Measurements from ENCODE around the gene PCDHB11. TPM values are rescaled to one million over a fixed set of nuclear protein-coding genes. Genes with fewer than 3 reads are reported as not detected.
A peak's percentile ranks its signal among the peaks of the same experiment; 100 is the strongest.
"Not testable (repeated sequence)": the region's sequence is repeated elsewhere in the genome, so short reads cannot be mapped to it uniquely, and the experiment has no call there.

Gene PCDHB11
- total RNA-seq, 5 donors from 2014 or later (not counting 1 experiment from before 2014, with no cell fraction given): not detected

DNA sequence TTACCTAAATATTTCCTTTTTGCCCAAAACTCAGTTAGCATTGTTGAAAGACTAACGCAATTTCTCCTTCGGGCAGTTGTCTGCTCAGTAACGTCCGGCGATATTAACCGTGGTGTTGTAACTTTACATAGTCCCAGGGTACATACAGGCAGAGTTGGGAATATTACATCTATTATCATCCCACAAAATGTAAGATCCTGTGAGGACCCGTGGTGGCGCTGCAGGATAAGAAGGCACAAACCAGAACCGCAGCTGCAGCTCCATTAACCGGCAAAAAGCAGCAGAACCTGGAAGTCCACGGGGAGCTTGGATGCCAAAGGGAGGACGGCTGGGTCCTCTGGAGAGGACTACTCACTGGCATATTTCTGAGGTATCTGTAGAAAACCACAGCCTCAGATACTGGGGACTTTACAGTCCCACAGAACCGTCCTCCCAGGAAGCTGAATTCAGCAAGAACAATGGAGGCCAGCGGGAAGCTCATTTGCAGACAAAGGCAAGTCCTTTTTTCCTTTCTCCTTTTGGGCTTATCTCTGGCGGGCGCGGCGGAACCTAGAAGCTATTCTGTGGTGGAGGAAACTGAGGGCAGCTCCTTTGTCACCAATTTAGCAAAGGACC lies 21.7 kb upstream of the PCDHB11 start, which contains the start of gene PCDHB8:
Gene PCDHB8 (plus strand): TSS at position 214 of the 615 bp plus-strand sequence. CDS start 245 bp downstream, at position 459.
- POLR2A ChIA-PET; H3K27ac Mint-ChIP-seq; H3K27ac ChIP-seq (ENCODE audit: low read length); H3K4me1 Mint-ChIP-seq; H3K36me3 Mint-ChIP-seq; ATAC-seq (replicated peaks in 1 of 4); H3K4me3 Mint-ChIP-seq; H3K9me3 ChIP-seq; CTCF ChIA-PET; H3K4me1 ChIP-seq (ENCODE audit: control insufficient read depth in 1 of 2, extremely low read depth in 1 of 2, insufficient read depth in 2 of 2, low read length in 2 of 2); DNase-seq; H3K4me3 ChIP-seq (ENCODE audit: control insufficient read depth in 1 of 2, extremely low read depth in 1 of 2, low read length in 1 of 2); H3K36me3 ChIP-seq (ENCODE audit: control insufficient read depth in 2 of 2, extremely low read depth in 1 of 2, insufficient read depth in 1 of 2, low read length in 1 of 2): not testable (repeated sequence)
- peaks cover 28 to 34% of the 10 kb centered on the region in 2 donors for H3K27me3 Mint-ChIP-seq
- no CpG with 5 or more reads among the region's 18 CpGs for WGBS (ENCODE audit: insufficient coverage)
- peaks cover 0 to 33% of the 10 kb centered on the region in 2 experiments for H3K27me3 ChIP-seq (replicated peaks in 1 of 2; ENCODE audit: control insufficient read depth in 2 of 2, extremely low read depth in 1 of 2, insufficient read depth in 2 of 2, low read length in 1 of 2)
- H3K9me3 Mint-ChIP-seq: peaks cover 7 to 13% (median 10%) of the 10 kb centered on the region in 3 donors

DNA sequence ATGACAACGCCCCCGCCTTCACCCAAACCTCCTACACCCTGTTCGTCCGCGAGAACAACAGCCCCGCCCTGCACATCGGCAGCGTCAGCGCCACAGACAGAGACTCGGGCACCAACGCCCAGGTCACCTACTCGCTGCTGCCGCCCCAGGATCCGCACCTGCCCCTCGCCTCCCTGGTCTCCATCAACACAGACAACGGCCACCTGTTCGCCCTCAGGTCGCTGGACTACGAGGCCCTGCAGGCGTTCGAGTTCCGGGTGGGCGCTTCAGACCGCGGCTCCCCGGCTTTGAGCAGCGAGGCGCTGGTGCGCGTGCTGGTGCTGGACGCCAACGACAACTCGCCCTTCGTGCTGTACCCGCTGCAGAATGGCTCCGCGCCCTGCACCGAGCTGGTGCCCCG lies 20.1 kb upstream of the PCDHB11 start:
- ATAC-seq (replicated peaks in 1 of 4); H3K9me3 ChIP-seq; H3K27ac Mint-ChIP-seq; H3K36me3 Mint-ChIP-seq; H3K36me3 ChIP-seq (ENCODE audit: control insufficient read depth in 2 of 2, extremely low read depth in 1 of 2, insufficient read depth in 1 of 2, low read length in 1 of 2); H3K4me3 ChIP-seq (ENCODE audit: control insufficient read depth in 1 of 2, extremely low read depth in 1 of 2, low read length in 1 of 2); POLR2A ChIA-PET; H3K4me1 Mint-ChIP-seq; H3K27ac ChIP-seq (ENCODE audit: low read length); H3K4me3 Mint-ChIP-seq; CTCF ChIA-PET; H3K4me1 ChIP-seq (ENCODE audit: control insufficient read depth in 1 of 2, extremely low read depth in 1 of 2, insufficient read depth in 2 of 2, low read length in 2 of 2); DNase-seq: not testable (repeated sequence)
- Mint-ChIP-seq H3K27me3 (peaks cover 22 to 32% of the 10 kb centered on the region in 2 donors), H3K9me3 (peaks cover 7 to 12% (median 7%) of the 10 kb centered on the region in 3 donors)
- 53% methylated on average over 9 of the region's 39 CpGs for WGBS (ENCODE audit: insufficient coverage)
- H3K27me3 ChIP-seq (replicated peaks in 1 of 2; ENCODE audit: control insufficient read depth in 2 of 2, extremely low read depth in 1 of 2, insufficient read depth in 2 of 2, low read length in 1 of 2): peaks cover 2 to 24% of the 10 kb centered on the region in 2 experiments

GRCh38 chr5:141179876-141180275 lies 19.6 kb upstream of the PCDHB11 start:
- H3K27me3 Mint-ChIP-seq: peaks cover 27 to 35% of the 10 kb centered on the region in 2 donors
- 44% methylated on average over 15 of the region's 32 CpGs for WGBS (ENCODE audit: insufficient coverage)

GRCh38 chr5:141180313-141180712 lies 19.1 kb upstream of the PCDHB11 start:
- no peak for ATAC-seq (replicated peaks in 1 of 4)
- peak overlapping the region in 1 of 2 donors; percentile 52 for H3K27ac Mint-ChIP-seq
- no peak overlapping the region for H3K4me3 Mint-ChIP-seq
- H3K36me3 Mint-ChIP-seq: peaks cover 4% of the 10 kb centered on the region
- ChIA-PET POLR2A (no interaction called here), CTCF (no interaction called here)
- DNase-seq: no peak
- H3K9me3 Mint-ChIP-seq: peaks cover 2 to 12% (median 12%) of the 10 kb centered on the region in 3 donors
- Histone ChIP-seq H3K4me1 (ENCODE audit: control insufficient read depth in 1 of 2, extremely low read depth in 1 of 2, insufficient read depth in 2 of 2, low read length in 2 of 2) (no peaks in the 10 kb centered on the region), H3K36me3 (ENCODE audit: control insufficient read depth in 2 of 2, extremely low read depth in 1 of 2, insufficient read depth in 1 of 2, low read length in 1 of 2) (no peaks in the 10 kb centered on the region), H3K27ac (ENCODE audit: low read length) (no peak overlapping the region), H3K4me3 (ENCODE audit: control insufficient read depth in 1 of 2, extremely low read depth in 1 of 2, low read length in 1 of 2) (no peak overlapping the region), H3K27me3 (replicated peaks in 1 of 2; ENCODE audit: control insufficient read depth in 2 of 2, extremely low read depth in 1 of 2, insufficient read depth in 2 of 2, low read length in 1 of 2) (peaks cover 2 to 23% of the 10 kb centered on the region in 2 experiments), H3K9me3 (no peaks in the 10 kb centered on the region)
- 71% methylated on average over 1 of the region's 1 CpG for WGBS (ENCODE audit: insufficient coverage)
- H3K4me1 Mint-ChIP-seq: peaks cover 0 to 2% (median 0%) of the 10 kb centered on the region in 3 donors
- H3K27me3 Mint-ChIP-seq: peaks cover 31 to 37% of the 10 kb centered on the region in 2 donors

More at GRCh38 chr5:141179876-141180275, 19.6 kb upstream of the PCDHB11 start:
- H3K4me3 ChIP-seq (ENCODE audit: control insufficient read depth in 1 of 2, extremely low read depth in 1 of 2, low read length in 1 of 2); H3K4me1 Mint-ChIP-seq; H3K4me1 ChIP-seq (ENCODE audit: control insufficient read depth in 1 of 2, extremely low read depth in 1 of 2, insufficient read depth in 2 of 2, low read length in 2 of 2); POLR2A ChIA-PET; CTCF ChIA-PET; DNase-seq; H3K27ac ChIP-seq (ENCODE audit: low read length); ATAC-seq (replicated peaks in 1 of 4); H3K36me3 Mint-ChIP-seq; H3K4me3 Mint-ChIP-seq; H3K9me3 ChIP-seq; H3K36me3 ChIP-seq (ENCODE audit: control insufficient read depth in 2 of 2, extremely low read depth in 1 of 2, insufficient read depth in 1 of 2, low read length in 1 of 2): not testable (repeated sequence)
- H3K9me3 Mint-ChIP-seq: peaks cover 5 to 12% (median 8%) of the 10 kb centered on the region in 3 donors
- H3K27me3 ChIP-seq (replicated peaks in 1 of 2; ENCODE audit: control insufficient read depth in 2 of 2, extremely low read depth in 1 of 2, insufficient read depth in 2 of 2, low read length in 1 of 2): peaks cover 2 to 24% of the 10 kb centered on the region in 2 experiments
- H3K27ac Mint-ChIP-seq: peak overlapping the region in 1 of 2 donors; percentile 52

DNA sequence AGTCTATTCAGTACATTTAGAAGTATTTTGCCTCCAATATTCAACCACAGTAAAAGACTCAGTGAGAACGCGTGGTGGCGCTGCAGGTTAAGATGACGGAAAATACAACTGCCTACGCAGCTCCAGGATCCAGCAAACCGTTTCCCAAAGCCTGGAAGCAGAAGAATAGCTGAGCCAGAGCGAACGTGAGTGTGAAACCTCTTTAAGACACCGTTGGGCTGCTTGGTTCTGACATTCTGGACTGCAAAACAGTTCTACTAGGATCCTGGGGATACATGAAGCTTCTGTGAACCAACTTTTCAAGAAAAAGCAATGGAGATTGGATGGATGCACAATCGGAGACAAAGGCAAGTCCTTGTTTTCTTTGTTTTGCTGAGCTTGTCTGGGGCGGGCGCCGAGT lies 17.2 kb upstream of the PCDHB11 start, which contains the start of gene PCDHB16:
Gene PCDHB16 (plus strand): TSS at position 140 of the 400 bp plus-strand sequence. CDS start 173 bp downstream, at position 313.
- no peaks in the 10 kb centered on the region for H3K9me3 ChIP-seq
- DNase-seq (peak in 1 of 35 experiments; percentile 7), ATAC-seq (replicated peaks in 1 of 4) (no peak)
- no peak within 1 kb of the TSS for H3K4me3 ChIP-seq (ENCODE audit: control insufficient read depth in 1 of 2, extremely low read depth in 1 of 2, low read length in 1 of 2)
- Mint-ChIP-seq H3K27ac (peak within 1 kb of the TSS in 1 of 2 donors; percentile 4), H3K4me1 (peaks cover 4 to 11% (median 7%) of the 10 kb centered on the region in 3 donors), H3K27me3 (peaks cover 45 to 50% of the 10 kb centered on the region in 2 donors), H3K4me3 (no peak within 1 kb of the TSS), H3K9me3 (peaks cover 6 to 15% (median 12%) of the 10 kb centered on the region in 3 donors), H3K36me3 (peaks cover 4% of the 10 kb centered on the region)
- CTCF ChIA-PET: interaction anchor here in 1 of 2 donors (0.8 kb wide), 1 partner anchor 382 kb away, joined by 3 read pairs; no protein-coding TSS in a partner anchor
- POLR2A ChIA-PET: no interaction called here
- peaks cover 5 to 23% of the 10 kb centered on the region in 2 experiments for H3K27me3 ChIP-seq (replicated peaks in 1 of 2; ENCODE audit: control insufficient read depth in 2 of 2, extremely low read depth in 1 of 2, insufficient read depth in 2 of 2, low read length in 1 of 2)
- no peaks in the 10 kb centered on the region for H3K36me3 ChIP-seq (ENCODE audit: control insufficient read depth in 2 of 2, extremely low read depth in 1 of 2, insufficient read depth in 1 of 2, low read length in 1 of 2)
- H3K27ac ChIP-seq (ENCODE audit: low read length): no peak within 1 kb of the TSS
- WGBS (ENCODE audit: insufficient coverage): 14% methylated on average over 10 of the region's 13 CpGs
- H3K4me1 ChIP-seq (ENCODE audit: control insufficient read depth in 1 of 2, extremely low read depth in 1 of 2, insufficient read depth in 2 of 2, low read length in 2 of 2): no peaks in the 10 kb centered on the region

DNA sequence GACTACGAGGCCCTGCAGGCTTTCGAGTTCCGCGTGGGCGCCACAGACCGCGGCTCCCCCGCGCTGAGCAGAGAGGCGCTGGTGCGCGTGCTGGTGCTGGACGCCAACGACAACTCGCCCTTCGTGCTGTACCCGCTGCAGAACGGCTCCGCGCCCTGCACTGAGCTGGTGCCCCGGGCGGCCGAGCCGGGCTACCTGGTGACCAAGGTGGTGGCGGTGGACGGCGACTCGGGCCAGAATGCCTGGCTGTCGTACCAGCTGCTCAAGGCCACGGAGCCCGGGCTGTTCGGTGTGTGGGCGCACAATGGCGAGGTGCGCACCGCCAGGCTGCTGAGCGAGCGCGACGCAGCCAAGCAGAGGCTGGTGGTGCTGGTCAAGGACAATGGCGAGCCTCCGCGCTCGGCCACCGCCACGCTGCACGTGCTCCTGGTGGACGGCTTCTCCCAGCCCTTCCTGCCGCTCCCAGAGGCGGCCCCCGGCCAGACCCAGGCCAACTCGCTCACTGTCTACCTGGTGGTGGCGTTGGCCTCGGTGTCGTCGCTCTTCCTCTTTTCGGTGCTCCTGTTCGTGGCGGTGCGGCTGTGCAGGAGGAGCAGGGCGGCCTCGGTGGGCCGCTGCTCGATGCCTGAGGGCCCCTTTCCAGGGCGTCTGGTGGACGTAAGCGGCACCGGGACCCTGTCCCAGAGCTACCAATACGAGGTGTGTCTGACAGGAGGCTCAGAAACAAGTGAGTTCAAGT lies 15.1 kb upstream of the PCDHB11 start:
- H3K4me3 ChIP-seq (ENCODE audit: control insufficient read depth in 1 of 2, extremely low read depth in 1 of 2, low read length in 1 of 2); CTCF ChIA-PET; H3K36me3 ChIP-seq (ENCODE audit: control insufficient read depth in 2 of 2, extremely low read depth in 1 of 2, insufficient read depth in 1 of 2, low read length in 1 of 2); H3K9me3 ChIP-seq; ATAC-seq (replicated peaks in 1 of 4); DNase-seq; H3K4me1 ChIP-seq (ENCODE audit: control insufficient read depth in 1 of 2, extremely low read depth in 1 of 2, insufficient read depth in 2 of 2, low read length in 2 of 2); H3K27ac Mint-ChIP-seq; H3K36me3 Mint-ChIP-seq; H3K27ac ChIP-seq (ENCODE audit: low read length); H3K4me3 Mint-ChIP-seq; POLR2A ChIA-PET: not testable (repeated sequence)
- Mint-ChIP-seq H3K9me3 (peaks cover 10 to 19% (median 16%) of the 10 kb centered on the region in 3 donors), H3K27me3 (peaks cover 56 to 62% of the 10 kb centered on the region in 2 donors), H3K4me1 (peaks cover 4 to 14% (median 7%) of the 10 kb centered on the region in 3 donors)
- 39% methylated on average over 21 of the region's 69 CpGs for WGBS (ENCODE audit: insufficient coverage)
- peaks cover 5 to 27% of the 10 kb centered on the region in 2 experiments for H3K27me3 ChIP-seq (replicated peaks in 1 of 2; ENCODE audit: control insufficient read depth in 2 of 2, extremely low read depth in 1 of 2, insufficient read depth in 2 of 2, low read length in 1 of 2)

Measured in T-cell (primary cell).